ENCODE results near the gene LYRM2.

Gene LYRM2

DNA sequence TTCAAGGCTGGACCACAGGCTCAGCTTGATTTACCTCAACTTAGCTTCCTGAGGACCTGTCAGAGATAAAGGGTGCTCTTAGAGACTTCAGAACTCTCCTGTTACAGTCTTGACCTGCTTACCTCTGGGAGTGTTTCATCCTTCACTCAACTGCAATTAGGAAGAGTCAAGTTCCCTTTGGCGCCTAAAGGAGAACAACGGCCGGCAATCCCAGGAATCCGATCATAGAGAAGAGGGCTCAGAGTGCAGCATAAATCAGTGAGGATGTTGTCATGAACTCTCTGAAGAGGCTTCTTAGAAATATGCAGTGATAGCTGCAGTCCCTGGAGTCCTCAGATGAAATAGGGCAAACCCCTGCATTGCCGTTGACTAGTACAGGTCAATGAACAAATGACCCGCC, 36.4 kb downstream of the LYRM2 start:
- DNase-seq (ENCODE audit: low read depth in 2 of 2), result no peak
- no peak overlapping the region for H3K4me3 ChIP-seq (replicated peaks in 1 of 2; ENCODE audit: low read depth in 2 of 2, low read length in 2 of 2)
- TF ChIP-seq, protein P1, sequence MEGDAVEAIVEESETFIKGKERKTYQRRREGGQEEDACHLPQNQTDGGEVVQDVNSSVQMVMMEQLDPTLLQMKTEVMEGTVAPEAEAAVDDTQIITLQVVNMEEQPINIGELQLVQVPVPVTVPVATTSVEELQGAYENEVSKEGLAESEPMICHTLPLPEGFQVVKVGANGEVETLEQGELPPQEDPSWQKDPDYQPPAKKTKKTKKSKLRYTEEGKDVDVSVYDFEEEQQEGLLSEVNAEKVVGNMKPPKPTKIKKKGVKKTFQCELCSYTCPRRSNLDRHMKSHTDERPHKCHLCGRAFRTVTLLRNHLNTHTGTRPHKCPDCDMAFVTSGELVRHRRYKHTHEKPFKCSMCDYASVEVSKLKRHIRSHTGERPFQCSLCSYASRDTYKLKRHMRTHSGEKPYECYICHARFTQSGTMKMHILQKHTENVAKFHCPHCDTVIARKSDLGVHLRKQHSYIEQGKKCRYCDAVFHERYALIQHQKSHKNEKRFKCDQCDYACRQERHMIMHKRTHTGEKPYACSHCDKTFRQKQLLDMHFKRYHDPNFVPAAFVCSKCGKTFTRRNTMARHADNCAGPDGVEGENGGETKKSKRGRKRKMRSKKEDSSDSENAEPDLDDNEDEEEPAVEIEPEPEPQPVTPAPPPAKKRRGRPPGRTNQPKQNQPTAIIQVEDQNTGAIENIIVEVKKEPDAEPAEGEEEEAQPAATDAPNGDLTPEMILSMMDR (IDR thresholded peaks at IDR 0.05; ENCODE audit: low read depth, low read length), result no peak

DNA sequence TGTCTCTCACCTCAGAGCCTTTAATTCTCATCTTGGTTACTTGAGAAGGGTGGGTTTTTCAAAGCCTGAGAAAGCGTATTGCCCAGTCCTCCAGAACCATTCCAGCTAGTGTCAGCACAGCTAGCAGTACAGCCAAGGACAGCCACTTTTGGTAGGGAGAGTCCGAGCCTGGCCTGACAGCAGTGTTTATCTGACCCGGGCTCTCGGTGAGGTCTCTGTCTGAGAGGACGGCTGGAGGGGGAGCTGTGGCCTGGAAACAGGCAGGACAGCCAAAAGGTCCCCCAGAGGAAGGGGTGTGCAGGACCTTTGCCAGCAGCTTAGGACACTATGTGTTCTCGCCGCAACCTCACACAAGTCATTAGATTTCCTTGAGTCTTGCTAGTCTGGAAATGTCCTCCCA, 38.8 kb downstream of the LYRM2 start:
- DNase-seq (ENCODE audit: low read depth in 2 of 2), result no peak
- H3K4me3 ChIP-seq (replicated peaks in 1 of 2; ENCODE audit: low read depth in 2 of 2, low read length in 2 of 2), result no peak overlapping the region
- TF ChIP-seq, protein P1 (IDR thresholded peaks at IDR 0.05; ENCODE audit: low read depth, low read length), result no peak

DNA sequence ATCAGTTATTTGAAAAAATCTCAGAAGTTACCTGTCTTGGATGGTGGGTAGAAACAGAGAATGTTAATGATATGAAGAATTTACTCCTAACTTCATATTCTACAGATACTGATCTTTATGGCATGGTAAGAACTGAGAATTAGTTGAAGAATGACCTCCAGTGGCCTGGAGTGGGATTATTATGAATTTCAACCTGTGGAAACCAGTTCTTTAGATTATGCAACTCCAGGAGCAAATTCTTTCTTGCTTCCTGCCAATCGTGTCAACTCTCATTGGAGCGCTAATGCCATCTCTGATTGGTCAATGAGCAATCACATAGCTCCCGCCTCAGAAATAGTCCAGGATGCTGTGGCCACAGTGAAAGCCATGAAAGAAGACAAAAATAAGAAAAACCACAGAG, 40.6 kb downstream of the LYRM2 start:
- DNase-seq (ENCODE audit: low read depth in 2 of 2), result peak; percentile 49 to 56
- TF ChIP-seq, protein P1 (IDR thresholded peaks at IDR 0.05; ENCODE audit: low read depth, low read length), result no peak
- no peak overlapping the region for H3K4me3 ChIP-seq (replicated peaks in 1 of 2; ENCODE audit: low read depth in 2 of 2, low read length in 2 of 2)

DNA sequence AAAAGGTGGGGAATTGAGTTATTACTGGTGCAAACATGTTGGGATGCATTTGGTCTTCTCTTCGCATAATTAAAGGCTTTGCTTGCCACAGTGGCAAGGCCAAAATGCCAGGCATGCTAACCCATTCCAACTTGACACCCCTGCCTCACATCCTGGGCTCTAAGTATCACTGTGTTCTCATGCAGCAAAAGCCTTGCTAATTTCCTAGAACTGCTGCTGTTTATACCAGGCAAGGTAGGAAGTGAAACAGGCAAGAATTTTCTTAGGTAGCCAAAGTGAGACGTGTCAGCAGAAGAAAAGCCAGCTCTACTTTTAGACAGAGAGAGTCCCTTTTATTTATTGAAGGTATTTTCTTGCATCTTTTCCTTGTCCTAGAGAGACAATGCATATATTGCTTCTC, 41.2 kb downstream of the LYRM2 start:
- TF ChIP-seq, protein P1 (IDR thresholded peaks at IDR 0.05; ENCODE audit: low read depth, low read length), result no peak
- DNase-seq (ENCODE audit: low read depth in 2 of 2), result no peak
- no peak overlapping the region for H3K4me3 ChIP-seq (replicated peaks in 1 of 2; ENCODE audit: low read depth in 2 of 2, low read length in 2 of 2)

DNA sequence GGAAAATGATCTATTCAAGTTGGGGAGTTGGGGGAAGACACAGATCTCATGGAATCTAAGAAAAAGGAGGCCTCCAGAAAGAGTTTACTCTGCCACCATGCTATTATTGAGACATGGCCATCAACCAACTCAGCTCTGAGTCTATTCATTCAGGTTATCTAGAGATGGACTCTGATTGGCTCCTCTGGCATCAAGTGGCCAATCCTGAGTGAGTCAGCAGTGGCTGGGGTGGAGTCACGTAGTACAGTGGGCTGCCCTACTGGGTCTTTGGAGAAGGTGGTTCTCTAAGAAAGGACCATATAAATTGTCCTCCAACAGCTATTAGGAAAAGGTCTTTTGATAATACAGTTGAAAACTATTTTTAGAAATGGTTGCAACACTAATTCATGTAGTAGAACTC, 42.1 kb downstream of the LYRM2 start:
- TF ChIP-seq, protein P1 (IDR thresholded peaks at IDR 0.05; ENCODE audit: low read depth, low read length), result no peak
- DNase-seq (ENCODE audit: low read depth in 2 of 2), result no peak
- H3K4me3 ChIP-seq (replicated peaks in 1 of 2; ENCODE audit: low read depth in 2 of 2, low read length in 2 of 2), result no peak overlapping the region

DNA sequence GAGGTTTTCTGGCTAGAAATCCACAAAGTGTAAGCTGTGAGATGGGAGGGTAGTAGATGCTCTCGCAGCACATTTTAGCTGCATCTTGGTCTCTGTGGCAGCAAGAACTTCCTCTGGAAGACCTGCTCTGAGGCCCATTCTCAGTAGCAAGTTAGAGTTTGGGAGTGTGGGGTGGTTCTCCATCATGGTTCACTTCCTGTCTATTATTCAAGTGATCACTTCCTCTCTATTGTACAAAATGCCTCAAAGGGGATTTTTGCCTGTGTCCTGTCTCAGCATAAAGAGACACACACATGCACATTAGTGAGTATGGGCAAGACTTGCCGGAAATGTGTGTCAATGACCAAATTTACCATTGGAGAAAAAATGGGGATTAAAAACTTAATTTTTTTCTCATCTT, 42.5 kb downstream of the LYRM2 start:
- no peak overlapping the region for H3K4me3 ChIP-seq (replicated peaks in 1 of 2; ENCODE audit: low read depth in 2 of 2, low read length in 2 of 2)
- TF ChIP-seq, protein P1 (IDR thresholded peaks at IDR 0.05; ENCODE audit: low read depth, low read length), result no peak
- no peak for DNase-seq (ENCODE audit: low read depth in 2 of 2)

DNA sequence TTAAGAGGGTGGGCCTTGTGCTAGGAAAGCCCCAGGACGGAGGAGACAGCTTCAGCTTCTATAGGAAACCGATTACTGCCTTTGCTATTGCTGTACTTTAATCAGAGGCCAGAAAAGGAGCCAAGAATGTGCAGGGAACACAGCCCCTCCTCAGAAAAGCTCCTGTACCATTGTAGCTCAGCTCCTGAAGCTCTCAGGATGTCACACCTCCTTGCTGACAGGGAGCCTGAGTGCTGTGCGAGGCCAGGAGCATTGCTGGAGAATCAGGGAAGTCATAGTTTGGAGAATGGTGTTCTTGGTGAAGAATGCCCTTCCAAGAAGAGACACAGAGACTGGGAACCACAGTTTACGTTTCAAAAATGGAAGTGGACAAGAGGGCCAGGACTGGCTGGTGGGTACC, 46.8 kb downstream of the LYRM2 start:
- no peak overlapping the region for H3K4me3 ChIP-seq (replicated peaks in 1 of 2; ENCODE audit: low read depth in 2 of 2, low read length in 2 of 2)
- no peak for DNase-seq (ENCODE audit: low read depth in 2 of 2)
- TF ChIP-seq, protein P1 (IDR thresholded peaks at IDR 0.05; ENCODE audit: low read depth, low read length), result no peak

Data from cardiac fibroblast (primary cell).